Smooth muscle cell (in vitro differentiated cells): ENCODE measurements around the gene CP. TPM values are rescaled to one million over a fixed set of nuclear protein-coding genes. Genes with fewer than 3 reads are reported as not detected.
A peak's percentile ranks its signal among the peaks of the same experiment; 100 is the strongest.

Source experiments
- DNase-seq: peaks from one replicate; lab custom pipeline; 2025; ENCODE audit not compliant: unreplicated experiment; lab: John Stamatoyannopoulos, UW
- H2AFZ ChIP-seq: fragments of 200-600 bp; sonication (generic); 2 replicates; pipeline ENCODE4 v1.6.0; 2016; ENCODE audit warnings: antibody characterized with exemption, low read depth, mild to moderate bottlenecking
- H3F3A ChIP-seq: fragments of 200-600 bp; sonication (generic); 2 replicates; pipeline ENCODE4 v1.6.0; 2017; ENCODE audit warnings: antibody characterized with exemption, low read depth
- H3K27ac ChIP-seq: fragments of 200-600 bp; sonication (generic); 2 replicates; pipeline ENCODE4 v1.5.1; 2016; ENCODE audit warnings: low read depth, mild to moderate bottlenecking
- H3K27me3 ChIP-seq: fragments of 200-600 bp; sonication (generic); 2 replicates; pipeline ENCODE4 v1.6.1; 2016; ENCODE audit warnings: low read depth, mild to moderate bottlenecking
- H3K36me3 ChIP-seq: fragments of 200-600 bp; sonication (generic); 2 replicates; pipeline ENCODE4 v1.5.1; 2016; ENCODE audit warnings: low read depth
- H3K4me1 ChIP-seq: fragments of 200-600 bp; sonication (generic); 2 replicates; pipeline ENCODE4 v1.5.1; 2016; ENCODE audit warnings: low read depth
- H3K4me2 ChIP-seq: fragments of 200-600 bp; sonication (generic); 2 replicates; pipeline ENCODE4 v1.6.0; 2016; ENCODE audit warnings: mild to moderate bottlenecking
- H3K4me3 ChIP-seq: fragments of 200-600 bp; sonication (generic); 2 replicates; pipeline ENCODE4 v1.5.1; 2016; ENCODE audit warnings: mild to moderate bottlenecking
- H3K79me2 ChIP-seq: fragments of 200-600 bp; sonication (generic); 2 replicates; pipeline ENCODE4 v1.6.0; 2016; ENCODE audit warnings: low read depth, mild to moderate bottlenecking
- H3K9ac ChIP-seq: fragments of 200-600 bp; sonication (generic); 2 replicates; pipeline ENCODE4 v1.6.0; 2016; ENCODE audit warnings: low read depth
- H3K9me3 ChIP-seq: fragments of 200-600 bp; sonication (generic); replicated peaks from 2 replicates; pipeline ENCODE4 v1.5.1; 2016; ENCODE audit warnings: low read depth
- H4K20me1 ChIP-seq: fragments of 200-600 bp; sonication (generic); 2 replicates; pipeline ENCODE4 v1.6.0; 2016; ENCODE audit warnings: low read depth
- WGBS: methylation state at CpG from one replicate; pipeline ENCODE4 v1.1.7; 2016; ENCODE audit warnings: low lambda C conversion rate; 5-methylcytosine and 5-hydroxymethylcytosine counted together
- polyA plus RNA-seq: library from polyadenylated mRNA; unstranded; fragments of >200 nt; fragmentation: Nextera tagmentation; extraction: Ambion mirVana; gene quantifications from 2 replicates; pipeline ENCODE4 v1.2.1, GENCODE V29; 2016
- total RNA-seq: library from RNA; depleted of rRNA; stranded (reverse); fragments of >200 nt; gene quantifications from 2 replicates; pipeline ENCODE4 v1.2.3, GENCODE V29; 2014
- TF ChIP-seq, protein P1 (sequence below): fragments of 200-600 bp; sonication (generic); IDR thresholded peaks from 2 replicates; pipeline ENCODE4 v1.5.1; 2017; ENCODE audit warnings: borderline replicate concordance, mild to moderate bottlenecking, antibody characterized with exemption; ENCODE audit not compliant: insufficient read depth, poor library complexity, severe bottlenecking

Gene CP
- total and polyA plus RNA-seq, 2 experiments from 2014 or later = 2.6 TPM; not detected in 1

DNA sequence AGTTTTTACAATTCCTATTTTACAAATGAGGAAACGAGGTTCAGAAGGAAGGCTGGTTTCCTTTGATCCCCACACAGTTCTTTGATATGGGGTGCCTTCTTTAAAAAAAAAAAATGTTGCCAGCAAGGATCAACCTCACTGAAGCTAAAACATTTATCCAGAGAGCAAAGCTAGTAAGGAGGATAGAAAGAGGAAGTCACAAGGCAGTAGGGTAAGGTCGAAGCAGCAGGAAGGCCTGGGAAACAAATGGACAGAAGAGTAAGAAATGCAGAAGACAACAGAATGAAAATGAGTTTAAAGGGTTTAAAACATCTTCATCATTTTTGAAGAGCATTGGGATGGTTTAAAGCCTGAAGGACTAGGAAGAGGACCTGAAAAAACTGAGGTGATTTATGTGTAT, 30.6 kb upstream of the CP start:
- H3F3A ChIP-seq = peaks cover 7% of the 10 kb centered on the region
- no peaks in the 10 kb centered on the region for H4K20me1 ChIP-seq
- H3K27me3 ChIP-seq = no peaks in the 10 kb centered on the region
- H3K9me3 ChIP-seq = no peaks in the 10 kb centered on the region
- WGBS = 95% methylated on average over 2 of the region's 2 CpGs
- H2AFZ ChIP-seq = no peak overlapping the region
- H3K4me2 ChIP-seq = no peak overlapping the region
- H3K79me2 ChIP-seq = no peaks in the 10 kb centered on the region
- no peak overlapping the region for H3K27ac ChIP-seq
- no peaks in the 10 kb centered on the region for H3K36me3 ChIP-seq
- TF ChIP-seq, protein P1, sequence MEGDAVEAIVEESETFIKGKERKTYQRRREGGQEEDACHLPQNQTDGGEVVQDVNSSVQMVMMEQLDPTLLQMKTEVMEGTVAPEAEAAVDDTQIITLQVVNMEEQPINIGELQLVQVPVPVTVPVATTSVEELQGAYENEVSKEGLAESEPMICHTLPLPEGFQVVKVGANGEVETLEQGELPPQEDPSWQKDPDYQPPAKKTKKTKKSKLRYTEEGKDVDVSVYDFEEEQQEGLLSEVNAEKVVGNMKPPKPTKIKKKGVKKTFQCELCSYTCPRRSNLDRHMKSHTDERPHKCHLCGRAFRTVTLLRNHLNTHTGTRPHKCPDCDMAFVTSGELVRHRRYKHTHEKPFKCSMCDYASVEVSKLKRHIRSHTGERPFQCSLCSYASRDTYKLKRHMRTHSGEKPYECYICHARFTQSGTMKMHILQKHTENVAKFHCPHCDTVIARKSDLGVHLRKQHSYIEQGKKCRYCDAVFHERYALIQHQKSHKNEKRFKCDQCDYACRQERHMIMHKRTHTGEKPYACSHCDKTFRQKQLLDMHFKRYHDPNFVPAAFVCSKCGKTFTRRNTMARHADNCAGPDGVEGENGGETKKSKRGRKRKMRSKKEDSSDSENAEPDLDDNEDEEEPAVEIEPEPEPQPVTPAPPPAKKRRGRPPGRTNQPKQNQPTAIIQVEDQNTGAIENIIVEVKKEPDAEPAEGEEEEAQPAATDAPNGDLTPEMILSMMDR = no peak
- DNase-seq = no peak
- no peak overlapping the region for H3K4me3 ChIP-seq
- H3K4me1 ChIP-seq = peaks cover 16% of the 10 kb centered on the region
- H3K9ac ChIP-seq = no peak overlapping the region

DNA sequence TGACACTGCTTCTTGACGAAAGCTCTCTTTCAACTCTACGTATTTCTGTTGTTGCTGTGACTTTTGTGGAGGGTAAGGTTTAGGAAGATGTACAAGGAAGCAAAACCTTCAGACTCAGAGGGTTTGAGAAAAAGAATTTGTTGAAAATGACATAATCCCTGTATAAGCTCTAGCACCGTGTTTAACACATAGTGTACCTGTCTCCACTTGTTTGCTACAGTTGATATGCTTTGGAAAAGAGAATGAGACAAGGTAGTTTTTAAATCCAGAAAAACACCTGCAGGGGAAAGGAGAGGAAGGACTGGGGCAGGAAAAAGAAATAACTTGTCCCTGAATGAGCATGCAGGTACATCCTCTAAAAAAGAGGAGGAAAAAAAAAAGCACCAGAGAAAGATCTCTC, 29.6 kb upstream of the CP start:
- no peaks in the 10 kb centered on the region for H4K20me1 ChIP-seq
- no peaks in the 10 kb centered on the region for H3K9me3 ChIP-seq
- no peak overlapping the region for H3K4me2 ChIP-seq
- H3K27ac ChIP-seq = no peak overlapping the region
- no peaks in the 10 kb centered on the region for H3K36me3 ChIP-seq
- WGBS = 85% methylated on average over 3 of the region's 3 CpGs
- peaks cover 21% of the 10 kb centered on the region for H3K4me1 ChIP-seq
- H3K4me3 ChIP-seq = no peak overlapping the region
- no peak overlapping the region for H3K9ac ChIP-seq
- H3K79me2 ChIP-seq = no peaks in the 10 kb centered on the region
- H2AFZ ChIP-seq = no peak overlapping the region
- DNase-seq = no peak
- TF ChIP-seq, protein P1 = no peak
- H3K27me3 ChIP-seq = no peaks in the 10 kb centered on the region
- peaks cover 12% of the 10 kb centered on the region for H3F3A ChIP-seq

DNA sequence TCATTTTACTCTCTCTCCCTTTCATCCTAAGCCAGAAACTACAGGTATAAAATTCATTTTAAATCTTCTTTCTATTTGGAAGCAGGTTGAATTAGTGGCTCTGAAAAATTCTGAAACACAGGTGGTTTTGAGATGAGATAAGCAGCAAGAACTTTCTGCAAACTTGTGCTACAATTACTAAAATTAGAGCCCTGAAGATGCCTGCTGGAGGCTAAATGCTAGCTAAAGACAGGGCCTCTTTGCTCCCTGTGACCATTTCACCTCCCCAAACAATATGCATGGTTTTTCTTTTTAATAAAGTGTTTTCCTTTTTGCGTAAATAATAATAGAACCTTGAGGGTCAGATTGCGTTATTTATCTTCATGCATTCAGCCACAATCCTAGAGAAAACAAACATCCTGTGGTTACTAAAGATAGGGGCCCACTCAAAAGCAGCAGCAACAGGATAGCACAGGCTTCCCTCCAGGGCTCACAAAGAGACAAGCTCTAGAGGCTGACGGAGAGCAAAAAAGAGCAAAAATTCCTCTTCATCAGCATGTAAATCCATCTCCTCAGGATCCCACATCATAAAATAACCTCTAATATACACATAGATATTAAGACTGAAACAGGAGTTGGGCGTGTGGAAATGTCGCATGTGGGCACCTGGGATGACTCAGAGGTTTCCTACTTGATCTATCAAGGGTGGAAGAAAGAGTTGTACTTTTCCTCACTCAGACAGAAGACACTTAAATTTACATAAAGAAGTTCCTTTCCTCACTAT, 26.5 kb upstream of the CP start:
- Histone ChIP-seq H3K36me3 (no peaks in the 10 kb centered on the region), H3K79me2 (no peaks in the 10 kb centered on the region), H2AFZ (no peak overlapping the region), H3K4me2 (peak overlapping the region; percentile 15), H3K9ac (no peak overlapping the region), H3K4me3 (no peak overlapping the region), H3K27me3 (no peaks in the 10 kb centered on the region), H3K27ac (peak overlapping the region; percentile 12), H4K20me1 (no peaks in the 10 kb centered on the region), H3K4me1 (peaks cover 21% of the 10 kb centered on the region), H3K9me3 (no peaks in the 10 kb centered on the region), H3F3A (peaks cover 12% of the 10 kb centered on the region)
- TF ChIP-seq, protein P1 = no peak
- 8% methylated on average over 5 of the region's 5 CpGs for WGBS
- DNase-seq = no peak
